OCI-LY3 (cell line): ENCODE results near the gene EFCAB11.

Experiments
- H2AFZ ChIP-seq: fragments of 200-600, 300-600 bp; shearing (Covaris generic); 2 replicates; pipeline ENCODE4 v1.6.0; 2014; ENCODE audit warnings: antibody characterized with exemption, low read depth, low read length
- H3K27ac ChIP-seq: fragments of 200-600, 300-600 bp; sonication (generic); 2 replicates; pipeline ENCODE4 v1.5.1; 2014; ENCODE audit warnings: mild to moderate bottlenecking, low read length, moderate library complexity, mixed read lengths
- H3K27me3 ChIP-seq: fragments of 200-600, 300-600 bp; sonication (generic); 2 replicates; pipeline ENCODE4 v1.6.1; 2014; ENCODE audit warnings: low read depth, low read length, mixed read lengths
- H3K36me3 ChIP-seq: fragments of 200-600, 300-600 bp; sonication (generic); replicated peaks from 2 replicates; pipeline ENCODE3; 2014; ENCODE audit warnings: low read depth, low read length, mixed read lengths
- H3K4me1 ChIP-seq: fragments of 300-600, 200-600 bp; sonication (generic); 2 replicates; pipeline ENCODE4 v1.6.1; 2014; ENCODE audit warnings: low read length, mixed read lengths
- H3K4me2 ChIP-seq: fragments of 200-600, 300-600 bp; sonication (generic); 2 replicates; pipeline ENCODE4 v1.6.1; 2014; ENCODE audit warnings: low read length, mixed read lengths
- H3K4me3 ChIP-seq: fragments of 300-600, 200-600 bp; sonication (generic); 2 replicates; pipeline ENCODE4 v1.5.1; 2014; ENCODE audit warnings: antibody characterized with exemption, mild to moderate bottlenecking, low read length, moderate library complexity
- H3K79me2 ChIP-seq: fragments of 300-600, 200-600 bp; shearing (Covaris generic); 2 replicates; pipeline ENCODE4 v1.6.1; 2014; ENCODE audit warnings: mild to moderate bottlenecking, low read length, mixed read lengths
- H3K9ac ChIP-seq: fragments of 300-600, 200-600 bp; shearing (Covaris generic); 2 replicates; pipeline ENCODE4 v1.6.0; 2014; ENCODE audit warnings: mild to moderate bottlenecking, low read length, moderate library complexity
- H3K9me3 ChIP-seq: fragments of 200-600, 300-600 bp; shearing (Covaris generic); 2 replicates; pipeline ENCODE4 v1.6.1; 2014; ENCODE audit warnings: low read length, mixed read lengths; ENCODE audit not compliant: insufficient read depth
- H4K20me1 ChIP-seq: fragments of 200-600, 300-600 bp; sonication (generic); 2 replicates; pipeline ENCODE4 v1.6.1; 2016; ENCODE audit warnings: low read length, mixed read lengths; ENCODE audit not compliant: insufficient read depth
- EZH2phosphoT487 ChIP-seq: fragments of 200-600 bp; shearing (Covaris generic); IDR thresholded peaks from 2 replicates; pipeline ENCODE4 v1.6.1; 2018; ENCODE audit warnings: antibody characterized with exemption, mixed run types, low read depth
- TF ChIP-seq, protein P1 (sequence below): fragments of 200-600, 300-600 bp; sonication (generic); IDR thresholded peaks from 2 replicates; pipeline ENCODE4 v1.5.1; 2014; ENCODE audit warnings: antibody characterized with exemption, low read length, low read depth

EFCAB11 gene

DNA sequence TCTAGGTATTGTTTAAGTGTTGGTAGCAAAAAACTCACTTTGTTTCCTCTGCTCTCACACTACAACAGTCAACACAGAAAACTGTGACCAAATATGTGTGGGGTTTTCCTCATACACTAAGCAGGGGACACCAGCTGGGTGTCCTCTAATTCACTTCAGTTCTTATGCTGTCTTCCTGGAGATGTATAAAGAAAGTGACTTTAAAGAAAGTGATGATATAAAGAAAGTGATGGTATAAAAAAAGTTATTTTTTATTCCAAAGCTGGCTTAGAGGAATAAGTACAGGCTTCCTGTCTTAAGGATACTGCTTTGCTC, 32.6 kb upstream of the EFCAB11 start:
- H3K9me3 ChIP-seq: no peaks in the 10 kb centered on the region
- TF ChIP-seq EZH2phosphoT487: no peak
- TF ChIP-seq, protein P1, sequence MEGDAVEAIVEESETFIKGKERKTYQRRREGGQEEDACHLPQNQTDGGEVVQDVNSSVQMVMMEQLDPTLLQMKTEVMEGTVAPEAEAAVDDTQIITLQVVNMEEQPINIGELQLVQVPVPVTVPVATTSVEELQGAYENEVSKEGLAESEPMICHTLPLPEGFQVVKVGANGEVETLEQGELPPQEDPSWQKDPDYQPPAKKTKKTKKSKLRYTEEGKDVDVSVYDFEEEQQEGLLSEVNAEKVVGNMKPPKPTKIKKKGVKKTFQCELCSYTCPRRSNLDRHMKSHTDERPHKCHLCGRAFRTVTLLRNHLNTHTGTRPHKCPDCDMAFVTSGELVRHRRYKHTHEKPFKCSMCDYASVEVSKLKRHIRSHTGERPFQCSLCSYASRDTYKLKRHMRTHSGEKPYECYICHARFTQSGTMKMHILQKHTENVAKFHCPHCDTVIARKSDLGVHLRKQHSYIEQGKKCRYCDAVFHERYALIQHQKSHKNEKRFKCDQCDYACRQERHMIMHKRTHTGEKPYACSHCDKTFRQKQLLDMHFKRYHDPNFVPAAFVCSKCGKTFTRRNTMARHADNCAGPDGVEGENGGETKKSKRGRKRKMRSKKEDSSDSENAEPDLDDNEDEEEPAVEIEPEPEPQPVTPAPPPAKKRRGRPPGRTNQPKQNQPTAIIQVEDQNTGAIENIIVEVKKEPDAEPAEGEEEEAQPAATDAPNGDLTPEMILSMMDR: no peak
- H3K4me2 ChIP-seq: no peak overlapping the region
- no peak overlapping the region for H3K4me3 ChIP-seq
- H3K27me3 ChIP-seq: no peaks in the 10 kb centered on the region
- peaks cover 73% of the 10 kb centered on the region for H3K36me3 ChIP-seq
- H4K20me1 ChIP-seq: no peaks in the 10 kb centered on the region
- no peak overlapping the region for H2AFZ ChIP-seq
- no peak overlapping the region for H3K27ac ChIP-seq
- H3K79me2 ChIP-seq: no peaks in the 10 kb centered on the region
- no peak overlapping the region for H3K9ac ChIP-seq
- no peaks in the 10 kb centered on the region for H3K4me1 ChIP-seq

GRCh38 chr14:89986462-89987160, 32.1 kb upstream of the EFCAB11 start:
- TF ChIP-seq EZH2phosphoT487: no peak
- TF ChIP-seq, protein P1: no peak
- Histone ChIP-seq H4K20me1 (no peaks in the 10 kb centered on the region), H2AFZ (no peak overlapping the region), H3K79me2 (no peaks in the 10 kb centered on the region), H3K4me2 (no peak overlapping the region), H3K4me1 (no peaks in the 10 kb centered on the region), H3K27me3 (no peaks in the 10 kb centered on the region), H3K9ac (no peak overlapping the region), H3K4me3 (no peak overlapping the region), H3K27ac (no peak overlapping the region), H3K36me3 (peaks cover 74% of the 10 kb centered on the region), H3K9me3 (no peaks in the 10 kb centered on the region)

DNA sequence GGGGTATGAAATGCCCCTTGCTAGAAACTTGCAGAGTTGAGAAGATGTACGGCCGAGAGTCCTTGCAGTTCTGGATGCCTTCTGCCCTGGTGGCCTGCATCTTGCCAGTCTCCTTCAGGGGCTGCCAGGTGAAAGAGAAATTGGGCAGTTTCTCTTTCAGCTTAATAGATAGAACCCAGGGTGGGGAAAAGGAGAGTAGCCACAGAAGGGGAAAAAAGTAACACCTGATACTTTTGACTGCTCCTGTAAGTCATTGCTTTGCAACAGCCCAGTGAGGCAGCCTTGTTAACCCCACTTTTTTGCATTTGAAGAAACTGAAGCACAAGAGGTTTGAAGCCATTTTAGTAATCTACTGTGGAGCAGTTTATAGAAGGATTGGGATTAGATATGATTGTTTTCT, 28.8 kb upstream of the EFCAB11 start:
- Histone ChIP-seq H3K27ac (no peak overlapping the region), H3K36me3 (peaks cover 72% of the 10 kb centered on the region), H3K4me1 (no peaks in the 10 kb centered on the region), H4K20me1 (no peaks in the 10 kb centered on the region), H2AFZ (no peak overlapping the region), H3K9me3 (no peaks in the 10 kb centered on the region), H3K9ac (no peak overlapping the region), H3K79me2 (no peaks in the 10 kb centered on the region), H3K27me3 (no peaks in the 10 kb centered on the region), H3K4me3 (no peak overlapping the region), H3K4me2 (no peak overlapping the region)
- no peak for TF ChIP-seq EZH2phosphoT487
- TF ChIP-seq, protein P1: no peak

GRCh38 chr14:89978656-89979055, 24.1 kb upstream of the EFCAB11 start:
- no peaks in the 10 kb centered on the region for H3K4me1 ChIP-seq
- no peaks in the 10 kb centered on the region for H3K27me3 ChIP-seq
- no peaks in the 10 kb centered on the region for H3K9me3 ChIP-seq
- no peak overlapping the region for H2AFZ ChIP-seq
- no peaks in the 10 kb centered on the region for H3K79me2 ChIP-seq
- peaks cover 61% of the 10 kb centered on the region for H3K36me3 ChIP-seq
- TF ChIP-seq EZH2phosphoT487: no peak
- TF ChIP-seq, protein P1: no peak
- no peak overlapping the region for H3K4me2 ChIP-seq
- H3K27ac ChIP-seq: no peak overlapping the region
- no peak overlapping the region for H3K4me3 ChIP-seq
- H3K9ac ChIP-seq: no peak overlapping the region
- no peaks in the 10 kb centered on the region for H4K20me1 ChIP-seq
